ENCODE results near the gene NOL12.

The NOL12 gene

GRCh38 chr22:37659897-37660708 is 26.0 kb upstream of the NOL12 start:
- no peak for DNase-seq

- DNase-seq = no peak
These were observed 25.5 kb upstream of the NOL12 start for GRCh38 chr22:37660709-37661045.

- peak; percentile 29 for DNase-seq
These were observed 24.8 kb upstream of the NOL12 start for GRCh38 chr22:37661160-37661924.

- no peak for DNase-seq
These were observed 24.1 kb upstream of the NOL12 start for GRCh38 chr22:37662039-37662438.

- no peak for DNase-seq
These were observed 22.5 kb upstream of the NOL12 start for GRCh38 chr22:37663521-37664140.

DNA sequence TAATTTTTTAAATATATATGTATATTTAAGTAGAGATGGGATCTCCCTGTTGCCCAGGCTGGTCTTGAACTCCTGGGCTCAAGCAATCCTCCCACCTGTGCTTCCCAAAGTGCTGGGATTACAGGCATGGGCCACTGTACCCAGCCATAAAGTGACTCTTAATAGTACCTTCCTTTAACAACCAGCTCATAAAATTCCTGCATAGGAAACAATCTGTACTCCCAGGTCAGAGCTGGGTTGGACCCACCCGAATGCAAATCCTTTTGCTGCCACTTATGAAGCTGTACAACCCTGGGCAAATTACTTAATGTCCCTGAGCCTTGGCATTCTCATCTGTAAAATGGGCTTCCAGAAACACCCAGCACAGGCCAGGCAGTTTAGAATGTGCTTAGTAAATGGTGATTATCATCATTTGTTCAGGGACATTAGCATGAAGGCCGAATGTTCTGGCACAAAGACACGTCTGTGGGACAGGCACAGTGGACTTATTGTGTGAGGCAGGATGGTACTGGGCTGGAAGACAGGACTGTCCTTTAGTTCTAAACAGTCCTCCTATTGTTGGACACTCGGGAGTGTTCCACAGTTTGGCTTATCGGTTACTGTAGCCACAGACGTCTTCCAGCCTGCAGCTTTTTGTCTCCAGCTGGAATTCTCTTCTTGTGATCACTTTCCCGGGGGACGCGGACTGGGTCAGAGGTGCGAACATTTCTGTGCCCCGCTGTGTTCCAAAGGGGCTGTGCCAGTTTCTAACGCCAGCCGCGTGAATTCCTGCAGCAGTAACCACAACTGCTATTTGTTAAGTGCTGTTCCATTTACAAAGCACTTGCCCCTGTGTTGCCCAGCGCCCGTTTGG is 21.7 kb upstream of the NOL12 start:
- no peak for DNase-seq

GRCh38 chr22:37665487-37665886 is 20.7 kb upstream of the NOL12 start:
- DNase-seq = no peak

GRCh38 chr22:37669586-37669985 is 16.6 kb upstream of the NOL12 start:
- no peak for DNase-seq

DNA sequence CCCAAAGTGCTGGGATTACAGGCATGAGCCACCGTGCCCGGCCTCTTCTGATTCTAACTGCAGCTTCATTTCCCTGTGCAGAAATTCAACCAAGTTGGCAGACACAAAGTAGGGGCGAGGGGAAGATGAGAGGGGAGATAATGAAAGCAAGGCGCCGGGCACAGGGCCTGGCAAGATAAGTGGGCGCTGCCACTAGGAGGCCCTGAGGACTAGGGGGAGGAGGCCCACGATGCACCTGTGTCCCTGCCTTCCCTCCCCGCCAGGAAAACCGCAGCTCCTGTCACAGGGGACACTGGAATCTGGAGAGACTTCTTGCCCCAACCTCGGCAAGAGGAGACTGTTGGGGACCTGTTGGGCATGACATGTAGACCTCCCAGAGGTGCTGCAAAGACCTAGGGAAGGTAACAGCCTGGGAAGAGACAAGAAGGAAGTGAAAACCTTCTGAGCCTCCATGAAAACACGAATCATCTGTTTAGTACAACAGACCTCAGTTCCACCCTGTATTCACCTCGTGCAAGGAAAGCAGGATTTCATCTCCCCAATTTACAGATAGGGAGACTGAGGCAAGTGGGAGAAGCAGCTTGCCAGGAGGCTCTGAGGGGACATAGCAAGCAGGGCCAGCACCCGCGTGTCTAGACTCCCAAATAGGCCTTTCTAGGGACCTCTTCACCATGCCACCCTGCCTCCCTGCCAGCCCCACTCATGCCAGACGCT is 13.8 kb upstream of the NOL12 start:
- DNase-seq = no peak

GRCh38 chr22:37672920-37673455 is 13.2 kb upstream of the NOL12 start:
- no peak for DNase-seq

- DNase-seq = no peak
These were observed 11.9 kb upstream of the NOL12 start for GRCh38 chr22:37674248-37674647.

- peak; percentile 78 for DNase-seq
These were observed 10.9 kb upstream of the NOL12 start, which contains the start of gene LGALS1 for GRCh38 chr22:37674951-37675929. Gene LGALS1 (plus strand): TSS chr22:37675636. CDS start chr22:37675703, 67 bp downstream.

DNA sequence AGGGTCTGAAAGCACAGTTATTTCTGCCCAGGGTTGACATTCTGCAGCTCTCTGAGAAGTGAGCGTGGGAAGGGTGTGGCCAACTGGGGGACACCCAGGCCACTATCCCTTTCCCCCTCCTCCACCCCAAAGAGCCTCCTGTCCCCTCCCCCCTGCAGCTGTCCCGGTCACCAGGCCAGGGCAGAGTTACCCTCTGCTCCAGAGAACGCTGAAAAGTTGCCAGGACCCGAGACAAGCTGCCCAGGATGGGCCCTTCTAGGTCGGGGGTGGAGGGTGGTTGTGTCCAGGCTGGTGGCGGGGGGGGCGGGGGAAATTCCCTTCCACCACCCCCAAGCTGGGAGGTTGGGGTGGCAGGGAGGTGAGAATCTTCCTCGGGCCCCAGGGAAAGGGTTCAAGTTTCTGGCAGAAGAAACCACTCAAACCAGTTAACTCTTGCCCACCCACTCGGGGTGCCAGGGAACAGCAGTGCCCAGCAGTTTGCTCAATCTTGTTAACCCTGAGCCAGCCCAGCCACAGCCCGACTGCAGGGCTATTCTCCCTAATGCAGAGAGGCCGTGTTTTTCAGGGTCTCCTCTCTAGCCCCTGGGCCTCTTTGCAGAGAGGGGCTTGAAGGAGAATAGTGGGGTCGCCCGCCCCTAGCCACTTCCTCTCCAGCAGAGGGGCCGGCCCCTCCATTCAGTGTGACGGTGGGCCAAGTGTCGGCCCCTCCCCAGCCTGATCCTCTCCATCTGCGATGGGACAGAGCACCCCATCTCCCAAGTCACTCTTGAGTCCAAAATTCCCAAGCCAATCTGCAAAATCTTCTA is 10.0 kb upstream of the NOL12 start:
- peak; percentile 19 for DNase-seq

DNA sequence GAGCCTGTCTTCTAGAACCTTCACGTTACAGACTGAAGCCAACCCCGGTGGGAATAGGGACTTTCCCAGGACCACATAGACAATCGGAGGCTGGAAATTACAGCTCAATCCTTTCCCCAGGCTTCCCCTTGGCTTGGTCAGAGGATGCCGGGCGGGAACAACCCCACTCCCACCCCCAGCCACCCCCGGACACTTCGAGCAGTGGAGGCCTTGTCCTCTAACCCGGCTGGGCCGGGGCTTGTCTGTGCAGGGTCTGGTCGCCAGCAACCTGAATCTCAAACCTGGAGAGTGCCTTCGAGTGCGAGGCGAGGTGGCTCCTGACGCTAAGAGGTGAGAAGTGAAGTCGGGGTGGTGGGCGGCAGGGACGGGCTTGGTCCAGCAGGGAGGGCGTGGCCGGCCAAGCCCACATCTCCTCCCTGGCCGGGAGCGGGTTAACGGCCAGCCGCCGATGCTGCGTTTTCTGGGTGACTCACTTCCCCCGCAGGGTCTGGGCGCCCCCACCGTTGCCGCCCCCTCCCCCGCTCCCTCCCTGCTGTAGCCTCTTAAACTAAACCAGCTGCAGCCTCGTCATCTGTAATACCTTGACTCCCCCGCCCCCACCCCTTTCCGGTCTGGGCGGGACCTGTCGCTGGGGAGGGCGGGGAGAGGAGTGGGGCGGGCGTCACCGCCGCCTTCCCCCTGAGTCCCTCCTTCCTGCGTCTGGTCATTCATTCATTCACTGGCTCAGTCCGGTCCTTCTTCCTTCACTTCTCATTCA is 9.2 kb upstream of the NOL12 start:
- DNase-seq = peak; percentile 94

GRCh38 chr22:37677493-37677974 is 8.6 kb upstream of the NOL12 start:
- no peak for DNase-seq

DNA sequence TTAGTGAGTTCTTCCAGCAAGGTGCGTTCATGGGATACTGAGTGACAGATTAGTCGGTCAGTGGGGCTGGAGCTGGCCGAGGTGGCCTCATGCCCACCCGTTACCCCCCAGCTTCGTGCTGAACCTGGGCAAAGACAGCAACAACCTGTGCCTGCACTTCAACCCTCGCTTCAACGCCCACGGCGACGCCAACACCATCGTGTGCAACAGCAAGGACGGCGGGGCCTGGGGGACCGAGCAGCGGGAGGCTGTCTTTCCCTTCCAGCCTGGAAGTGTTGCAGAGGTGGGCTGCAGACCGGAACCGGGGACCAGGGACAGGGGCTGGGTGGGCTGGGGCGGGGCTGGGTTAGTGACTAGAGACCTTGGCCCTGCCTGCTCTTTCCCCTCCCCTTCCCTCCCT is 7.8 kb upstream of the NOL12 start:
- DNase-seq = no peak

GRCh38 chr22:37679670-37680069 is 6.5 kb upstream of the NOL12 start:
- no peak for DNase-seq

- no peak for DNase-seq
These were observed 5.8 kb upstream of the NOL12 start for GRCh38 chr22:37680191-37680851.

Measured in CD4-positive, alpha-beta T cell treated with Interferon gamma for 1 hour (primary cell).